Measurements from ENCODE around the gene CCDC6.

CCDC6 gene

GRCh38 chr10:59838085-59838789 lies 68.1 kb downstream of the CCDC6 start:
- H3K9ac ChIP-seq (ENCODE audit: low read depth in 1 of 2, low read length in 2 of 2): no peak overlapping the region
- H3K4me1 ChIP-seq (ENCODE audit: control insufficient read depth in 2 of 2, insufficient read depth in 2 of 2, low read length in 2 of 2): peaks cover 0 to 10% of the 10 kb centered on the region in 2 donors
- no peaks in the 10 kb centered on the region for H3K9me3 ChIP-seq (ENCODE audit: control insufficient read depth in 2 of 2, low read length in 2 of 2)
- no peak overlapping the region for H3K4me3 ChIP-seq (ENCODE audit: low read length in 2 of 2)
- H3K36me3 ChIP-seq (ENCODE audit: control insufficient read depth in 2 of 2, insufficient read depth in 2 of 2, low read length in 2 of 2): no peaks in the 10 kb centered on the region
- H3K27me3 ChIP-seq (ENCODE audit: control insufficient read depth in 2 of 2, insufficient read depth in 2 of 2, low read length in 2 of 2): no peaks in the 10 kb centered on the region
- H3K27ac ChIP-seq (ENCODE audit: low read depth in 2 of 2, low read length in 2 of 2): no peak overlapping the region

- H3K4me3 ChIP-seq (ENCODE audit: low read length in 2 of 2): no peak overlapping the region
- H3K4me1 ChIP-seq (ENCODE audit: control insufficient read depth in 2 of 2, insufficient read depth in 2 of 2, low read length in 2 of 2): peaks cover 0 to 10% of the 10 kb centered on the region in 2 donors
- H3K27ac ChIP-seq (ENCODE audit: low read depth in 2 of 2, low read length in 2 of 2): no peak overlapping the region
- H3K27me3 ChIP-seq (ENCODE audit: control insufficient read depth in 2 of 2, insufficient read depth in 2 of 2, low read length in 2 of 2): no peaks in the 10 kb centered on the region
- H3K9me3 ChIP-seq (ENCODE audit: control insufficient read depth in 2 of 2, low read length in 2 of 2): no peaks in the 10 kb centered on the region
- H3K9ac ChIP-seq (ENCODE audit: low read depth in 1 of 2, low read length in 2 of 2): no peak overlapping the region
- peaks cover 11 to 13% of the 10 kb centered on the region in 2 donors for H3K36me3 ChIP-seq (ENCODE audit: control insufficient read depth in 2 of 2, insufficient read depth in 2 of 2, low read length in 2 of 2)
Measured at GRCh38 chr10:59833810-59834209, 72.5 kb downstream of the CCDC6 start.

- Histone ChIP-seq H3K4me1 (ENCODE audit: control insufficient read depth in 2 of 2, insufficient read depth in 2 of 2, low read length in 2 of 2) (peaks cover 0 to 10% of the 10 kb centered on the region in 2 donors), H3K9me3 (ENCODE audit: control insufficient read depth in 2 of 2, low read length in 2 of 2) (no peaks in the 10 kb centered on the region), H3K9ac (ENCODE audit: low read depth in 1 of 2, low read length in 2 of 2) (no peak overlapping the region), H3K27me3 (ENCODE audit: control insufficient read depth in 2 of 2, insufficient read depth in 2 of 2, low read length in 2 of 2) (no peaks in the 10 kb centered on the region), H3K4me3 (ENCODE audit: low read length in 2 of 2) (no peak overlapping the region), H3K36me3 (ENCODE audit: control insufficient read depth in 2 of 2, insufficient read depth in 2 of 2, low read length in 2 of 2) (peaks cover 11 to 13% of the 10 kb centered on the region in 2 donors), H3K27ac (ENCODE audit: low read depth in 2 of 2, low read length in 2 of 2) (no peak overlapping the region)
Measured at GRCh38 chr10:59832506-59832905, 73.8 kb downstream of the CCDC6 start.

GRCh38 chr10:59831658-59832503 lies 74.5 kb downstream of the CCDC6 start:
- Histone ChIP-seq H3K4me3 (ENCODE audit: low read length in 2 of 2) (no peak overlapping the region), H3K27ac (ENCODE audit: low read depth in 2 of 2, low read length in 2 of 2) (no peak overlapping the region), H3K4me1 (ENCODE audit: control insufficient read depth in 2 of 2, insufficient read depth in 2 of 2, low read length in 2 of 2) (peaks cover 0 to 10% of the 10 kb centered on the region in 2 donors), H3K9me3 (ENCODE audit: control insufficient read depth in 2 of 2, low read length in 2 of 2) (no peaks in the 10 kb centered on the region), H3K9ac (ENCODE audit: low read depth in 1 of 2, low read length in 2 of 2) (no peak overlapping the region), H3K36me3 (ENCODE audit: control insufficient read depth in 2 of 2, insufficient read depth in 2 of 2, low read length in 2 of 2) (peaks cover 11 to 13% of the 10 kb centered on the region in 2 donors), H3K27me3 (ENCODE audit: control insufficient read depth in 2 of 2, insufficient read depth in 2 of 2, low read length in 2 of 2) (no peaks in the 10 kb centered on the region)

- Histone ChIP-seq H3K9me3 (ENCODE audit: control insufficient read depth in 2 of 2, low read length in 2 of 2) (no peaks in the 10 kb centered on the region), H3K27me3 (ENCODE audit: control insufficient read depth in 2 of 2, insufficient read depth in 2 of 2, low read length in 2 of 2) (no peaks in the 10 kb centered on the region), H3K4me1 (ENCODE audit: control insufficient read depth in 2 of 2, insufficient read depth in 2 of 2, low read length in 2 of 2) (peaks cover 0 to 8% of the 10 kb centered on the region in 2 donors), H3K27ac (ENCODE audit: low read depth in 2 of 2, low read length in 2 of 2) (no peak overlapping the region), H3K36me3 (ENCODE audit: control insufficient read depth in 2 of 2, insufficient read depth in 2 of 2, low read length in 2 of 2) (peaks cover 11 to 18% of the 10 kb centered on the region in 2 donors), H3K9ac (ENCODE audit: low read depth in 1 of 2, low read length in 2 of 2) (no peak overlapping the region), H3K4me3 (ENCODE audit: low read length in 2 of 2) (no peak overlapping the region)
Measured at GRCh38 chr10:59830601-59831259, 75.6 kb downstream of the CCDC6 start.

GRCh38 chr10:59829601-59830000 lies 76.8 kb downstream of the CCDC6 start:
- H3K27me3 ChIP-seq (ENCODE audit: control insufficient read depth in 2 of 2, insufficient read depth in 2 of 2, low read length in 2 of 2): no peaks in the 10 kb centered on the region

GRCh38 chr10:59829024-59829423 lies 77.3 kb downstream of the CCDC6 start:
- no peaks in the 10 kb centered on the region for H3K9me3 ChIP-seq (ENCODE audit: control insufficient read depth in 2 of 2, low read length in 2 of 2)
- H3K27ac ChIP-seq (ENCODE audit: low read depth in 2 of 2, low read length in 2 of 2): no peak overlapping the region
- H3K36me3 ChIP-seq (ENCODE audit: control insufficient read depth in 2 of 2, insufficient read depth in 2 of 2, low read length in 2 of 2): peaks cover 11 to 20% of the 10 kb centered on the region in 2 donors
- no peaks in the 10 kb centered on the region for H3K27me3 ChIP-seq (ENCODE audit: control insufficient read depth in 2 of 2, insufficient read depth in 2 of 2, low read length in 2 of 2)
- H3K4me3 ChIP-seq (ENCODE audit: low read length in 2 of 2): no peak overlapping the region
- peaks cover 0 to 7% of the 10 kb centered on the region in 2 donors for H3K4me1 ChIP-seq (ENCODE audit: control insufficient read depth in 2 of 2, insufficient read depth in 2 of 2, low read length in 2 of 2)
- no peak overlapping the region for H3K9ac ChIP-seq (ENCODE audit: low read depth in 1 of 2, low read length in 2 of 2)

More at GRCh38 chr10:59829601-59830000, 76.8 kb downstream of the CCDC6 start:
- no peak overlapping the region for H3K27ac ChIP-seq (ENCODE audit: low read depth in 2 of 2, low read length in 2 of 2)
- H3K9ac ChIP-seq (ENCODE audit: low read depth in 1 of 2, low read length in 2 of 2): no peak overlapping the region
- peaks cover 11 to 20% of the 10 kb centered on the region in 2 donors for H3K36me3 ChIP-seq (ENCODE audit: control insufficient read depth in 2 of 2, insufficient read depth in 2 of 2, low read length in 2 of 2)
- no peaks in the 10 kb centered on the region for H3K9me3 ChIP-seq (ENCODE audit: control insufficient read depth in 2 of 2, low read length in 2 of 2)
- no peak overlapping the region for H3K4me3 ChIP-seq (ENCODE audit: low read length in 2 of 2)
- peaks cover 0 to 8% of the 10 kb centered on the region in 2 donors for H3K4me1 ChIP-seq (ENCODE audit: control insufficient read depth in 2 of 2, insufficient read depth in 2 of 2, low read length in 2 of 2)

GRCh38 chr10:59825932-59826331 lies 80.4 kb downstream of the CCDC6 start:
- H3K36me3 ChIP-seq (ENCODE audit: control insufficient read depth in 2 of 2, insufficient read depth in 2 of 2, low read length in 2 of 2): peaks cover 2 to 10% of the 10 kb centered on the region in 2 donors
- peaks cover 0 to 2% of the 10 kb centered on the region in 2 donors for H3K4me1 ChIP-seq (ENCODE audit: control insufficient read depth in 2 of 2, insufficient read depth in 2 of 2, low read length in 2 of 2)

GRCh38 chr10:59823751-59824150 lies 82.6 kb downstream of the CCDC6 start:
- H3K27me3 ChIP-seq (ENCODE audit: control insufficient read depth in 2 of 2, insufficient read depth in 2 of 2, low read length in 2 of 2): no peaks in the 10 kb centered on the region
- no peak overlapping the region for H3K4me3 ChIP-seq (ENCODE audit: low read length in 2 of 2)
- H3K27ac ChIP-seq (ENCODE audit: low read depth in 2 of 2, low read length in 2 of 2): no peak overlapping the region
- peaks cover 0 to 6% of the 10 kb centered on the region in 2 donors for H3K36me3 ChIP-seq (ENCODE audit: control insufficient read depth in 2 of 2, insufficient read depth in 2 of 2, low read length in 2 of 2)
- no peaks in the 10 kb centered on the region for H3K9me3 ChIP-seq (ENCODE audit: control insufficient read depth in 2 of 2, low read length in 2 of 2)
- peaks cover 0 to 2% of the 10 kb centered on the region in 2 donors for H3K4me1 ChIP-seq (ENCODE audit: control insufficient read depth in 2 of 2, insufficient read depth in 2 of 2, low read length in 2 of 2)
- H3K9ac ChIP-seq (ENCODE audit: low read depth in 1 of 2, low read length in 2 of 2): no peak overlapping the region

More at GRCh38 chr10:59825932-59826331, 80.4 kb downstream of the CCDC6 start:
- Histone ChIP-seq H3K27ac (ENCODE audit: low read depth in 2 of 2, low read length in 2 of 2) (no peak overlapping the region), H3K9ac (ENCODE audit: low read depth in 1 of 2, low read length in 2 of 2) (no peak overlapping the region), H3K27me3 (ENCODE audit: control insufficient read depth in 2 of 2, insufficient read depth in 2 of 2, low read length in 2 of 2) (no peaks in the 10 kb centered on the region), H3K4me3 (ENCODE audit: low read length in 2 of 2) (no peak overlapping the region), H3K9me3 (ENCODE audit: control insufficient read depth in 2 of 2, low read length in 2 of 2) (no peaks in the 10 kb centered on the region)
